ENCODE results near the gene MSI2.
A peak's percentile ranks its signal among the peaks of the same experiment; 100 is the strongest.

MSI2 gene

GRCh38 chr17:57589151-57590034 is 333.1 kb downstream of the MSI2 start:
- no peak for DNase-seq

- no peak for DNase-seq
Measured at GRCh38 chr17:57593739-57594462, 337.6 kb downstream of the MSI2 start.

GRCh38 chr17:57594767-57595166 is 338.4 kb downstream of the MSI2 start:
- no peak for DNase-seq

- DNase-seq = no peak
Measured at GRCh38 chr17:57595426-57595825, 339.1 kb downstream of the MSI2 start.

- no peak for DNase-seq
Measured at GRCh38 chr17:57595947-57596695, 339.8 kb downstream of the MSI2 start.

- DNase-seq = no peak
Measured at GRCh38 chr17:57597101-57597500, 340.8 kb downstream of the MSI2 start.

GRCh38 chr17:57597531-57598453 is 341.5 kb downstream of the MSI2 start:
- DNase-seq = peak; percentile 46

GRCh38 chr17:57599271-57600045 is 343.1 kb downstream of the MSI2 start:
- peak; percentile 42 for DNase-seq

- DNase-seq = peak; percentile 65
Measured at GRCh38 chr17:57600074-57600473, 343.8 kb downstream of the MSI2 start.

- DNase-seq = peak; percentile 38
Measured at GRCh38 chr17:57601143-57601735, 344.9 kb downstream of the MSI2 start.

GRCh38 chr17:57602896-57603295 is 346.6 kb downstream of the MSI2 start:
- DNase-seq = no peak

- DNase-seq = no peak
Measured at GRCh38 chr17:57603546-57603945, 347.2 kb downstream of the MSI2 start.

GRCh38 chr17:57603978-57604377 is 347.7 kb downstream of the MSI2 start:
- peak; percentile 81 for DNase-seq

- peak; percentile 4 for DNase-seq
Measured at GRCh38 chr17:57604771-57605674, 348.7 kb downstream of the MSI2 start.

- peak; percentile 54 for DNase-seq
Measured at GRCh38 chr17:57605675-57606105, 349.4 kb downstream of the MSI2 start.

GRCh38 chr17:57606111-57606875 is 350.0 kb downstream of the MSI2 start:
- DNase-seq = no peak

- DNase-seq = no peak
Measured at GRCh38 chr17:57607553-57608120, 351.3 kb downstream of the MSI2 start.

- no peak for DNase-seq
Measured at GRCh38 chr17:57608369-57609124, 352.2 kb downstream of the MSI2 start.
